Measurements from ENCODE around the gene NDUFA9. TPM values are rescaled to one million over a fixed set of nuclear protein-coding genes. Genes with fewer than 3 reads are reported as not detected.

NDUFA9 gene
- 93.1 and 113 TPM in 2 replicates for total RNA-seq

GRCh38 chr12:4648501-4649357, at the start of gene NDUFA9, which contains the start of gene AKAP3:
Gene NDUFA9, plus strand, starts transcription at chr12:4649114. Its CDS starts 13 bp downstream, at chr12:4649127.
Gene AKAP3, minus strand, starts transcription at chr12:4649051. Its CDS starts 10,855 bp downstream, at chr12:4638196.
- peak; percentile 86 for DNase-seq (ENCODE audit: low read depth)

- DNase-seq (ENCODE audit: low read depth), result no peak
Measured at GRCh38 chr12:4603421-4603820, 45.5 kb upstream of the NDUFA9 start.

GRCh38 chr12:4603946-4604345, 45.0 kb upstream of the NDUFA9 start:
- no peak for DNase-seq (ENCODE audit: low read depth)

- peak; percentile 89 for DNase-seq (ENCODE audit: low read depth)
Measured at GRCh38 chr12:4604684-4605193, 44.2 kb upstream of the NDUFA9 start.

- no peak for DNase-seq (ENCODE audit: low read depth)
Measured at GRCh38 chr12:4607056-4607455, 41.9 kb upstream of the NDUFA9 start.

- no peak for DNase-seq (ENCODE audit: low read depth)
Measured at GRCh38 chr12:4609071-4609470, 39.8 kb upstream of the NDUFA9 start.

- no peak for DNase-seq (ENCODE audit: low read depth)
Measured at GRCh38 chr12:4610481-4610880, 38.4 kb upstream of the NDUFA9 start.

GRCh38 chr12:4615667-4616066, 33.2 kb upstream of the NDUFA9 start:
- no peak for DNase-seq (ENCODE audit: low read depth)

- DNase-seq (ENCODE audit: low read depth), result no peak
Measured at GRCh38 chr12:4621511-4621910, 27.4 kb upstream of the NDUFA9 start.

GRCh38 chr12:4626543-4626942, 22.4 kb upstream of the NDUFA9 start:
- no peak for DNase-seq (ENCODE audit: low read depth)

- no peak for DNase-seq (ENCODE audit: low read depth)
Measured at GRCh38 chr12:4628406-4628805, 20.5 kb upstream of the NDUFA9 start.

- no peak for DNase-seq (ENCODE audit: low read depth)
Measured at GRCh38 chr12:4630262-4630661, 18.7 kb upstream of the NDUFA9 start.

- DNase-seq (ENCODE audit: low read depth), result no peak
Measured at GRCh38 chr12:4643747-4644146, 5.2 kb upstream of the NDUFA9 start.

- DNase-seq (ENCODE audit: low read depth), result no peak
Measured at GRCh38 chr12:4645023-4645422, 3.9 kb upstream of the NDUFA9 start.

- DNase-seq (ENCODE audit: low read depth), result no peak
Measured at GRCh38 chr12:4648104-4648500, 812 bp upstream of the NDUFA9 start.

- no peak for DNase-seq (ENCODE audit: low read depth)
Measured at GRCh38 chr12:4649358-4649661, 396 bp downstream of the NDUFA9 start.

GRCh38 chr12:4653257-4653656, 4.3 kb downstream of the NDUFA9 start:
- DNase-seq (ENCODE audit: low read depth), result no peak

- DNase-seq (ENCODE audit: low read depth), result no peak
Measured at GRCh38 chr12:4653691-4654090, 4.8 kb downstream of the NDUFA9 start.

- peak; percentile 64 for DNase-seq (ENCODE audit: low read depth)
Measured at GRCh38 chr12:4663971-4664505, 15.1 kb downstream of the NDUFA9 start.

- DNase-seq (ENCODE audit: low read depth), result no peak
Measured at GRCh38 chr12:4665236-4665635, 16.3 kb downstream of the NDUFA9 start.

- DNase-seq (ENCODE audit: low read depth), result no peak
Measured at GRCh38 chr12:4679711-4680110, 30.8 kb downstream of the NDUFA9 start.

- no peak for DNase-seq (ENCODE audit: low read depth)
Measured at GRCh38 chr12:4681732-4682131, 32.8 kb downstream of the NDUFA9 start.

- no peak for DNase-seq (ENCODE audit: low read depth)
Measured at GRCh38 chr12:4685317-4685716, 36.4 kb downstream of the NDUFA9 start.
